HG02759 (cell line): ENCODE results near the gene FOXB1.

ENCODE experiments used
- ATAC-seq: cut with Tn5 transposase; IDR thresholded peaks from one replicate; pipeline ENCODE4 v1.9.1; 2021; ENCODE audit warnings: mild to moderate bottlenecking, moderate library complexity; ENCODE audit not compliant: unreplicated experiment

Gene FOXB1

DNA sequence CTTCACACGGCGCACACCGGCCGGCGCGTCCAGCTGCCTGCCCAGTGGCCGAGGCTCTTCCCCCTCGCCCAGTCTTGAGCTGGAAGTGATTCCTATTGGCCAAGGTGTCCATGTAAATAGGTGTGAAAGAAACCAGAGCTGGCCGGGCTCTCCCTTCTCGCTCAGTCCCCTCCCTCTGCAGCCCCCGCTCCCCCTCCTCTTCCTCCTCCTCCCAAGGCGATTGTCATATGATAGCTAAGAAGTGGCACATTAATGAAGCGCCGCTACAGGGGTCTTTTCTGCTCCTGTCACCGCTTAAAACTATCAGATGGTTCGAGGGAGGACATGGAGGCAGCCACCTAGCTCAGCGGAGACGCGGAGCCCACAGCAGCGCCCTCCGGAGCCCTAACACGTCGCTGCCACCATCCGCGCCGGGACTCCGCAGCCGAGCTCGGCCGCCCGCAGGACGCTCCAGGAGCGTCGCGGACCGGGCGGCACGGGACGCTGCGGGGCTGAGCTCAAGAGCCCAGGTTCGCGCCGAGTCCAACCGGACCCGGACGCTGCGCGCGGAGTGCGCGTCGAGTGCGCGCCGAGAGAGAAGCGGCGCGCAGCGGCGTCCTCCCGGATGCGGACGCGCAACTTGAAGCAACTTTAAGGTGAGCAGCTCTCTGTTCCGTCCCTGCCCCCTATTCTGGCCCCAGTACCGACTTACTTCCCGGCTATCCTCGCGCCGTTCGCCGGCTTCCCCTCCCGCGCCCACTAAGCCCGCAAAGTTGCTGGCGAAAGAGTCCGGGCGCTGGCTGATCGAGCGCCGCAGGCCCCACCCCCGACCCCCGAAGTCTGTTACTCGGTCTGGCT is at the start of gene FOXB1:
TSS of gene FOXB1 (plus strand) at position 303 of the 837 bp plus-strand sequence. CDS start 653 bp downstream, outside the sequence.
- ATAC-seq: no peak

DNA sequence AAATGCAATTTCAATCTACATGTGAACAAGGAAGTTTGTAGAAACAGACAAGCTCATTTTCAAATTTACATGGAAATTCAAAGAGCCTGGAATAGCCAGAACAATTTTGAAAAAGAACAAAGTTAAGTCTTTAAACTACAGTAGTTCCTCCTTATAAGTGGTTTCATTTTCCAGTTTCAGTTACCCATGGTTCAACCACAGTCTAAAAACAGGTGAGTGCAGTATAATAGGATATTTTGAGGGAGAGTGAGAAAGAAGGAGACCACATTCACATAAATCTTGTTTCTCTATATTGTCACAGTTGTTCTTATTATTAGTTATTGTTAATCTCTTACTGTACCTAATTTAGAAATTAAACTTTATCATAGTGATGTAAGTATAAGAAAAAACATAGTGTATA is 45.8 kb upstream of the FOXB1 start:
- ATAC-seq: no peak

DNA sequence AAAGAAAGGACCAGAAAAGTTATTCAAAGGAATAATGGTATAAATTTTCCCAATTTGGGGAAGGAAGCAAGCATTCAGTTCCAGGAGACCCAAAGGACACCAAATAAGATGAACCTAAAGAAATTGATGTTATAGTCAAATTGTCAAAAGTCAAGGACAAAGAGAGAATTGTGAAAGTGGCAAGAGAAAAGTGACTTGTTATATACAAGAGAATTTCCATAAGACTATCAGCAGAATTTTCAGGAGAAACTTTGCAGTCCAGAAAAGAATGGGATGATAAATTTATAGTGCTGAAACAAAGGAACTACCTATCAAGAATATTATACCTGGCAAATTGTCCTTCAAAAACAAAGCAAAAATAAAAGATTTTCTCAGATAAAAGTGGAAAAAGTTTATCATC is 43.8 kb upstream of the FOXB1 start:
- ATAC-seq: no peak

DNA sequence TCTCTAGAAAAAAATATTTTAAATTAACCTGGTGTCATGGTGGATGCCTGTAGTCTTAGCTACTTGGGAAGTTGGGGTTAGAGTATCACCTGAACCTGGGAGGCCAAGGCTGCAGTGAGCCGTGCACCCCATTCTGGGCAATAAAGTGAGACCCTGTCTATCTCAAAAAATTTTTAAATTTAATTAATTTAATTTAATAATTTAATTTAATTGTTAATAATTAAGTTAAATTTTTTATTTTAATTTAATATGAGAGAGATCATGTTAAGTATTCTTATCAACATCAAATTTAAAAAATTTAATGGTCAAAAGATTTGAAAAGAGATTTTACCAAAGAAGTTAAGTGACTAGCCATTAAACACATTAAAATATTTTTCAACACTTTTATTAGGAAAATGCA is 40.8 kb upstream of the FOXB1 start:
- ATAC-seq: no peak

DNA sequence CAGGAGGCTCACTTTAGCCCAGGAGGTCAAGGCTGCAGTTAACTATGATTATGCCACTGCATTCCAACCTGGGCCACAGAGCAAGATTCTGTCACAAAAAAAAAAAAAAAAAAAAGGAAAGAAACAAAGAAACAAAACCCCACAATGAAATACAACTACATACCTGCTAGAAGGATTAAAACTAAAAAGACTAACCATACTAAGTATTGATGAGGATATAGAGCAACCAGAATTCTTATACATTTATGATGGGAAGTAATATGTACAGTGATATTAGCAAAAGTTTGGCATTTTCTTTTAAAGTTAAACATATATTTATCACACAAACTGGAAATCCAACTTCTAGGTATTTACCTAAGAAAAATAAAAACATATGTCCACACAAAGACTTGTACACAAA is 40.2 kb upstream of the FOXB1 start:
- no peak for ATAC-seq

DNA sequence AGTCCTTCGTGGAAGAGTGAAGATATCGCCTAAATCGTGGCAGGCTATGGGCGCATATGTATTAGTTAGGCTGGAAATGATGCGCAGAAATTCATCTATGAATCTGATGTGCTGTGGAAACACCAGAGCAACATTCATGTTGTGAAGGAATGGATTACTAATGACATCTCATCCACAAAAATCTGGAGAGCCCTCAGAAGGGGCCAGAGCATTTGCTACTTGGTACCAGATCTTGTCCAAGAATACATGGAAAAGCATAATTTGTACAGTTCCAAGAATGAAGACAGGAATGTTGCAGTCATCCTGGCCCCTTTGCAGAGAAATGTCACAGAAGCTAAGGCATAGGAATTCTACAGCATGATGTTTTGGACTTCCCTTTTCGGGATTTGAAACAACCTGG is 38.4 kb upstream of the FOXB1 start:
- ATAC-seq: no peak

DNA sequence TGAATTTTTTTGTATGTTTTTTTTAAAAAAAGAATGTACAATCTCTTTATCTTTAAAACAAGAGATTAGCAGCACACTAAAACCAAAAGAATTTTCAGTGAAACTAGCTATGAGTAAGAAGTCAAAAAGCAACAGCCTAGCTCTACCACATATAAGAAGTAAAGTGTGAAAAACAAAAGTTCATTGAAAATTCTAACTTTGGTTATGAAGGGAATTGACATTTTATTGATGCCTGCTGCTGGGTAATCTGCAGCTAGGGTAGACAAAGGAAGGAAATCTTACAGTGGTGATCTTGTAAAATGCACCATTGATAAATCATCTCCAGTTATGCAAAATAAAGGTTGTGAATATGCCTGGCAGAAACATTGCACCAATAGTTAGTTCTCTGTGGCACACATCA is 37.8 kb upstream of the FOXB1 start:
- no peak for ATAC-seq

DNA sequence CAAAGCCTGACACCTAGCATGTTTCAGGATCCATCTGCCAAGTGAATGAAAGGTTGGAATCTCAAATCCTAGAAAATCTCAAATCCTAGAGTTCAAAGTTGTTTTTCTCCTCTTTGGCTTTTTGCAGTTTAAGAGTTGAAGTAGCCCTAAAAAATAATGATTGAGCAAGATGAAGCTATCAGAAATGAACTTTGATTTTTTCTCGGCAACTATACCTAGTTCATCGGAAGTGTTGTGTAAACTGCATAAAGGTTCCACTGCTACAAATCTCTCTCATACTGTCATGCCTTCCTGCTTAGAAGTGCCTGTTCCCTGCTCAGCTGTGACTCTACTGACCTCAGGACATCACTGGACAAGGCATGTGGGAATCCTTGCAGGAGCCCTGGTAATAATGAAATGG is 35.8 kb upstream of the FOXB1 start:
- no peak for ATAC-seq

DNA sequence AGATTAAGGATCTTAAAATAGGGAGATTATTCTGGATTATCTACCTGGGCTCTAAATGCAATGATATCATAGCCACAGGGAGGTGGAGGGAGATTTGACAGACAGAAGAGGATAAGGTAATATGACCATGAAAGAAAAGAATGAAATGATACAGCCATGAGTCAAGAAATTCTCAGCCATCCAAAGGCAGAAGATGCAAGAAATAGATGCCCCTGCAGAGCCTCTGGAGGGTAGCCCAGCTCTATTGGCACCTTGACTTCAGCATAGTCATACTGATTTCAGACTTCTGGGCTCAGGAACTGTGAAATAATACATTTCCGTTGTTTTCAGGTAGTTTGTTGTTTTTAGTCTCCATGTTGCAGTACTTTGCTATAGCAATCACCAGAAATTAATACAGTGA is 31.9 kb upstream of the FOXB1 start:
- no peak for ATAC-seq

DNA sequence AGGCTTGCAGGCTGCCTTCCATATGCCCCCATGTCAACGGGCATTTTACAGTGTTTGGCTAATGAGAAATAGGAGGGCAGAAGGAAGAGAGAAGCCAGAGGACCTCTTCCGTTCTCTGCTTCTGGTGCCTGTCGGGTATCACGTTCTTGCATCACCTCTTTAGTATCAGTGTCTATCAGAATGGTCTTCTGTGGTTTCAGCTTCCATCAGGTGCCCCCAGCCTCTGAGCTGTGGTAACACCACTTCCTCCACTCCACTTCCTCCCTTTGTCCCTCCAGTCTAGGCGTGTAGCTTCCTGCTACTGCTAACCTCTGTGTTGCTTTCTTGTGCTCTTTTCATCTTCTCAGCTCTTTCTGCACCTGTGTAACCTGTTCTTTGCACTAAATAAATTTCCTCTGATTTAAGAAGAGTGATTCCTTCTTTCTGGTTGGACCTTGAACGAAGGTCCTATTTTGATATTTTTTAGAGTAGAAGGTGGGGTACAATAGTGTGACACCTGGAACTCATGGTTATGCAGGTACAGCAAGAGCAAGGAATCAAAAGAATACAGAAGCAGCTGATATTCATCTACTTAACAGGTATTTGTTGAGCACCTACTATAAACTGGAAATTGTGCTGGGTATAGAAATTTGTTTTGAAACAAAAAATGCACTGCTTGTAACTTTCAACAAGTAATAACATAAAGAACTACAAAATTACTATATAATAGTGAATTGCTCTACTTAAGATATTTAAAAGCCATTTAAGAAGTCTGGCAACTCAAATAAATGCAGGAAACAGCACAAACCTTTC is 27.4 kb upstream of the FOXB1 start:
- no peak for ATAC-seq

DNA sequence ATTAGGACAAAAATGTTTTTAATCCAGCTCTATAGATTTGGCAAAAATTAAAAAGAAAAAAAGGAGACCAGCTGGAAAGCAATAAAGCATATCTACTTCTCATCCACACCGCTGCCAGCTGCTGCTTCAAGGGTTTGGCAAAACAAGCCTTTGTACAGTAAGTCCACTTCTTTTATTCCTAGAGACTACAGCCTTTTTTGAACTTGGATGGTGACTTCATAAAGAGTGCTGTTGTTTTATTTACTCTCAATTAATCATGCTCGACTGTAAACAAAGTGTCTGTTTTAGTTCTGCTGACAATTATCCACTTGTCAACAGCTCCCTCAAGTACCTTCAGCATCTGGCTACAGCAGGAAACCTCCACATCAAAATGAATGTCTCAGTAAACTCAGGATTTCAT is 12.3 kb upstream of the FOXB1 start:
- ATAC-seq: no peak

DNA sequence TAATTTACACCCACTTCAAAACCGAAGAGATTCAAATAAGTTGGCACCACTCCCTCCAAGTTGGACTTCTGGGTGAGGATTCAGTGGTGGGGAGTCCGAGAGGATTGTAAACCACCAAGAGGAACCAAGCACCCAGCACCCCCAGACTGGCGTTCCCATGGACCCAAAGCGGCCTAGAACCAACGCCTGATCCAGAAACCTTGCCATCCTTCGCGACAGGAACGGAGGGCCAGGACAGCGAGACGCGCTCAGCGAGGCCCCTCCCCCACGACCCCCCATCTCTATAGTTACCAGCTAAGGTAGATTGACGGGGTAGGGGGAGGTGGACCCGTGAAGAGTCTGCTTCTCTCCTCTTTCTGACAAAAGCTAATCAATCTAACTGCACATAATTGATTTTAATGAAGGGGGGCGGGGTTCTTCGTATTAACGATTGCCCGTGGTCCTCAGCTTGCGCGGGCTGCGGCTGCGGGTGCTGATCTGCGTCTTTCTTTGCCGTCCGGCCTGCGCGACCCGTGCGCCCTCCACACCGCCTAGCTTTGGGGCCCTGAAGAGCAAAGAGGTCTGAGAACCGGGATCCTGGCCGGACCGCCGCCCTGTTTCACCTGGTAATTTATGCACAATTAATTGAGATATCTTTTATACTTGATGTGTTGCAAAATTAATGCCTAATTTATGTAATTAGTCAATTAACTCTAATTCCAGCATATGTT is 10.9 kb upstream of the FOXB1 start:
- ATAC-seq: no peak

DNA sequence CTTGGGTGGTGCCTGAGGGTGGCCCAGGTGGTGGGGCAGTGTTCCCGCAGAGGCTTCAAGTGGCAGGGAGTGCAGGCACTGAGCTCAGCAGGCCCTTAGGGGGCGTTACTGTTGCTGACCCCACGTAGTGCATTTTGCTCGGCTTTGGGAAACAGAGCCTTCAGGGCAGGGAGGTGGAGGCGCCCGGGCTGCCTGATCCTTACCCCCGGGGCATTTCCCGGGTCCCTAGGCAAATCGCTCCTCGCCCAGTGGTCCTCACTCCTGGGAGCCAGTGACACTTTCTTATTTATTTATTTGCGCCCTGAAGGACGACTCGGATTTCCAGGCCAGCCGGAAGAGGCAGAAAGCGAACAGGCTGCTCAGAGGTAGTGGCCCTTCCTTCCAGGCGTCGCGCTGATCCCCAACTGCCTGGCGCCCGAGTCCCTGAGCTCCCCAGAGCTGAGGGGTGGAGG is 10.1 kb upstream of the FOXB1 start:
- no peak for ATAC-seq

DNA sequence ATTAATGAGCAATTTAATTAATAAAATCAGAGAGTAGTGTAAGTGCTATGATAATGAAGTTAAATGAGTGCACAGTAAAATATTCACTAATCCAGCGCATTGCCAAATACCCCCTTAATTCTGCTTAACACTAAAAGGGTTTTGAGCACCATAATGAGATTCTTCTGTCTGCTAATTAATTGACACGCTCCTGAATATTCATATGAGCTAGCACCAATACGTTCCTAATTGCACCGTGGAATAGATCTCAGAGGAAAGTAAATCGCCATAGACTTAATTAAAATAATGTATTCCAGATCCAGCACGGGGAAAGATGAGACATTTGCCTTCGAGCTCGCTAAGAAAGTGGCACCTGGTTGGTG is 9.6 kb upstream of the FOXB1 start:
- ATAC-seq: no peak

DNA sequence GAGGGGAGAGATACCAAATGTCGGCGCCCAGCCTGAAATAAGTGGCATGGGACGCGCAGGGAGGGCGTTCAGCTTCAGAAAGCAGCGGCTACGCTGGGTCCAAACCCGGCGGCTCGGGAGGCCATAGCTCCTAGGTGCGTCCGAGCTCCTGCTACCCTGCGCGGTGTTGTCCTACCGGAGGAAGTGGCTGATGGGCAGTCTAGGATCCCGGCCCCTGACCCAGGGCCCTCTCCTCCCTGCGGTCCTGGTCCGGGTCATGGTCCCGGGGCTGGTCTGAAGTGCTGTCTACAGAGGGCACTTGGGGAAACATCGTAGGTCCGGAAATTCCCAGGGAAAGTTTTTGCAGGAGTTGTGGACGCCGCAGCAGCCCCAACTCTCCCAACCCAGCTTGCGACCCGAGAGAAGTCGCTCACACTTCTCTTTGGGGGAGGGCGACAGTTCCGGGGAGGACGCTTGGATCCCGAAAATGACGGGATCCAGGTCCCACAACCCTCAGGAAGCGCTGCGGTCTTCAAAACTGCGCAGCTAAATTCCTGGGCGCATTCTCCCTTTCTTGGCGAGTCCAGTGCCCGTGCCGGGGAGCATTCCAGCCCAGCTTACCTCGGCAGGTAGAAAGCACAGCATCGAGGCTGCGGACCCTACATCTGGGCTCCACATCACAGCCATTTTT is 9.1 kb upstream of the FOXB1 start:
- no peak for ATAC-seq

DNA sequence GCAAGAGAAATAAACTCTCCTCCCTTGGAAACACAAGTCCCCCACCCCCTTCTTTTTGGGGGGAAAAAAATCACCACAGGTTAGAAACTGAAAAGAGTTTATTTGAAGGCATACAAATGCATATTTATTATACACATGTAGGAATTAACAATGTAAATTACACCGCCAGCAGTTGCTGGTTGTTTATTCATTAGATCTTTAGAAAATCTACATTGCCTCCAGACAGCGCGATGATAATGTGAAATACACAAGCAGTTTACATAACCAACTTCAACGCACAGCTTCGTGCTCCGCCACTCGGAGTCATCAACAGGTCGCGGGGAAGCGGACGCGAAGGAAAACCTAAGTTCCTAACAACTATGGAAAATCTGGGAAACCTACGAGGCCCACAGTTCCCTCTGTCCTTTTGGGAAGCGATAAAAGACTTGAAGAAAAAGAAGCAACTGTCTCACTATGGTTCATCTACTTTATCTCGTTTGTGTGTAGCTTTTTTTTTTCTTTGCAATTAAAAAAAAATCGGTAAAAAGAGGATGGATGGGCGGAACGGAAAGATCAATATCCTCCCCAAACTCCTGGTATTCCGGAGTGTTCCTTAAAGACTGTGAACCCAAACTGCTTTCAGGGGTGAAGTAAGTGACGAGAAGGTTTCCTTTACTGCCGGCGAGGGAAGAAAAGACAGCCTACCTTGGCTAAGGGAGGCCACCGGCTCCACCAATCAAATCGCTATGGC is 8.4 kb upstream of the FOXB1 start:
- ATAC-seq: no peak

DNA sequence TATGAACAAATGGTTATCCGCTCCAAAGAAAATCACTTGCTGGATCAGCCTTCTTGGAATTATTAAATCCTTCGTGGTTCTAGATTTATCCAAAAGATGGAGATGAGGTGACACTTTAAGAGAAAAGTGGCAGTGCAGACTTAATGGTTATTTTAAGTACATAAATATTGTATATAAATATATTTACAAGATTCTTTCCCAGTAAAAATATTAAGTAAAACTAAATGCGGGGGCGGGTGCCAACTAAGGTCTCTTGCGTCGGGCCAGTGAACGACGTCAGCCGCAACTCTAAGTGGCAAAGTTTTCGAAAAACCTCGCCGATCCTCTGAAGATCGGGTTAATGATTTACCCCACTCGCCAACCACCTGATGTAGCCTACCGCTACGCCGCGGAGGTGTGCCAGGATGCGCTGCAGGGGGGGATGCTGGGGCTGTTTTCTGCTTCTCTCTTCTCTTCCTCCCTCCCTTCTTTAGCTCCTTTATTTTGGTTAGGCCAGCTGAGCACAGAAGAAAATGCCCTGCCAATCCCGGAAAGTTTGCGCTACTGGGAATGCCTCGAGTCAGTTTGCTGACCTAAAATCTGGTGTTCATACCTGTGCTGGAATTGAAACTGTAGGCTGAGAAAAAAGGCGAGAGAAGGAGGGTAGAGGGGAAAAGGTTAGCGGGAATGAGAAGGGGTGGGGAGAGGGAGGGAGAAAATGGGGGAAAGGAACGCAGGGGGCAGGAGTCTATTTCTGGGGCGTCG is 7.6 kb upstream of the FOXB1 start:
- no peak for ATAC-seq

DNA sequence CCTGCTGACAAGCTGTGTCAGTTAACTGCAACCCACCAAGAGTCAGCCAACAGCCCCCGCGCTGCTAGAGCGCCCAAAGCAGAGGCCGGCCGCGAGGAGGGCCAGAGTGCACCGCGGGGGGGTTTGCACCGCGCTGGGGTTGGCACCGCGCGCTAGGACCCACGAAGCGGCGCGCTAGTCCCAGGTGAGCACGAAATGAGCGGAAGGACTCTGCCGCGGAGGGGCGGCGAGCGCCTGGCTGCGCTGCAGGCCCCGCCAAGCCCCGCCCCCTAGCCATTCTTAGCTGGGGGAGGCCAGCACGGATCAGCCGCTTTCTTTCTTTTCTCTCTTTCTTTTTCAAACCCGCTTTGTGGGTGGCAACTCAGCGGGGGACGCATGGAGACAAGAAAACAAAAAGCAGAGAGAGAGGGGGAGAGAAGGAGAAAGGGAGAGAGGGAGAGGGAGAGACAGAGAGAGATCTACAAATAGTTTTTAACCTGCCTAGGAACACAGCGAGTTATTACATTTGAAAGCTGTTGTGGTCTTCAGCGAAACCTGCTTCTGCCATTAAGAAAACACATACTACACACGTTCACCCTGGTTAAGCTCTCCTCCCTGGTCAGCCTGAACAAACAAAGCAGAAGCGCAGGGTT is 6.9 kb upstream of the FOXB1 start:
- ATAC-seq: peak; percentile 81

DNA sequence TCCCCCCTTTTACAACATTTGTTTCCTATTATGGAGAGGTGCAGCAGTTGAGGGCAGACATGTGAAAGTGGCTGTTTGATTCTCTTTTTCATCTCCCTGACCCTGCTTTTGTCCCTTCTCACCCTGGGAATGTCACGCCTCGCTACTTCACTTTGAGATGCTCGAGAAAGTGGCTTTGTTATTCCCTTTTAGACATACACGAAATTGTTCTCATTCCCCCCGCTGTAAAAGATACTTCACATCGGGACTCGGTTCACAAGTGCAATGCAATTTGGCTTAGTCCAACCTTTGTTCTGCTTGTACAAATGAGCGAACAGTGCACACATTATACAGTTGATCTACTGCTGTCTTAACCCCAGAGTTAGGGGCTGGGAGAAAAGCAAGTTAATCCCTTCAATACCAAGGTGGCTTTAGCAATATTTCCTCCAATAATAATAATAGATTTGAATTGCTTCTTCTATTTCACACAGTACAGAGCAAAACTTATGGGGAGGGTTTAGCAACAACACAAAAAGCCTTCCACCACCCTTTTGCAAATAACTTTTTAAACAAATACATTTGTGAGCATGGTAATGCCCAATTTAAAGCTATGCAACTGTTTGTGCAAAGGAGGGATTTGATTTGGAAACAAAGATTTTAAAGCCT is 5.7 kb upstream of the FOXB1 start:
- no peak for ATAC-seq
